Suppressor macrophage treated with lipopolysaccharide for 4 hours (primary cell): ENCODE results near the gene NPFFR1.
"Not testable (repeated sequence)": the region's sequence is repeated elsewhere in the genome, so short reads cannot be mapped to it uniquely, and the experiment has no call there.

ENCODE experiments used
- DNase-seq: peaks from one replicate; pipeline ENCODE4 v3.0.0-alpha.2; 2020

Gene NPFFR1

GRCh38 chr10:70255329-70256299 is 28.2 kb downstream of the NPFFR1 start:
- DNase-seq, result peak; percentile 73

DNA sequence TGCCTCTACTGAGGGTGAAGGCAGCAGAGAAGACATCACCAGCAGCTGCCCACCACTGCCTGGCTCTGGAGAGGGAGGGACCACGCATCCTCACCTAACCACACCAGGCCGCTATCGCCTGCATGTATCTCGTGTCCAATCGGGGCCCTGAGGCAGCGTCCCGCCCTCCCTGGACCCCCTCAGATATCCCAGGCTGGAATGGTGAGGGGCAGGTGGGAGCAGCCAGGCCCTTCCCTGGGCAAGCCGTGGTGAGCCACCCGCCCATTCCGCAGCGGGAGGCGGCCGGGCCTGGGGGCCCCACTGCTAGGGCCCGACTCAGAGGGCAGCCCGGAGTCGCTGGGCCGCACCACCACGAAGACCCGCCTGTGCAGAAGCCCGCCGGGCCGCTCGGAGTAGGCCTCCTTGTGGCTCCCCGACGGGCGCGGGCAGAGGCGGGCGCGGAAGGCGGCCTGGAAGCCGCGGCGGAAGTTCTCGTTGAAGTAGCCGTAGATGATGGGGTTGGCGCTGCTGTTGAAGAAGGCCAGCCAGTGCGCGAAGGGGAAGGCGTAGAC is 29.0 kb downstream of the NPFFR1 start:
- no peak for DNase-seq

GRCh38 chr10:70253878-70254765 is 29.7 kb downstream of the NPFFR1 start:
- DNase-seq, result no peak

GRCh38 chr10:70250961-70251680 is 32.7 kb downstream of the NPFFR1 start:
- no peak for DNase-seq

- DNase-seq, result no peak
Measured at GRCh38 chr10:70247360-70247759, 36.4 kb downstream of the NPFFR1 start.

DNA sequence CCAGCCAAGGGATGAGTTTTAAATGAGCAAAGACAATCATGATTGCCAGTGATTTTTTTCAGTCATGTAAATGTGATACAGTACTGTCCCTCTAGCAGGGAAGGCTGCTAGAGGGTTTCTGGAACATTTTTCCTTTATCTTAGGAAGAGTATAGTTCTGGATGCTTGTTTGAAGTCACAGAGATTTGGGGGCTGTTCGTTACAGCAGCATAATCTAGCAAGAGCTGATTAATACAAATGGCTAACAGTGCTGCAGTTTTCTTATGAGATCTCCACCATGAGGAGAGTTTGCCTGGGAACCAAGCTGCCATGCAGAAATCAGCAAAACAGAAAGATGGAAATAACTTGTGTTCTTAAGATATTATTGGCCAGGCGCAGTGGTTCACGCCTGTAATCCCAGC is 42.7 kb downstream of the NPFFR1 start:
- DNase-seq, result no peak

DNA sequence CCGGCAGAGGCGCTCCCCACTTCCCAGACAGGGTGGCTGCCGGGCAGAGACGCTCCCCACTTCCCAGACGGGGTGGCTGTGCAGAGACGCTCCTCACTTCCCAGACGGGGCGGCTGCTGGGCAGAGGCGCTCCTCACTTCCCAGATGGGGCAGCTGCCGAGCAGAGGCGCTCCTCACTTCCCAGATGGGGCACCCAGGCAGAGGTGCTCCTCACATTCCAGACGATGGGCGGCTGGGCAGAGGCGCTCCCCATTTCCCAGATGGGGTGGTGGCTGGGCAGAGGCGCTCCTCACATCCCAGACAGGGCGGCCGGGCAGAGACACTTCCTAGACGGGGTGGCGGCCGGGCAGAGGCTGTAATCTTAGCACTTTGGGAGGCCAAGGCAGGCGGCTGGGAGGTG is 43.8 kb downstream of the NPFFR1 start:
- not testable (repeated sequence) for DNase-seq

GRCh38 chr10:70239077-70239976 is 44.5 kb downstream of the NPFFR1 start:
- not testable (repeated sequence) for DNase-seq

- not testable (repeated sequence) for DNase-seq
Measured at GRCh38 chr10:70237958-70238536, 45.8 kb downstream of the NPFFR1 start.

- peak; percentile 34 for DNase-seq
Measured at GRCh38 chr10:70234668-70235447, 48.9 kb downstream of the NPFFR1 start.

DNA sequence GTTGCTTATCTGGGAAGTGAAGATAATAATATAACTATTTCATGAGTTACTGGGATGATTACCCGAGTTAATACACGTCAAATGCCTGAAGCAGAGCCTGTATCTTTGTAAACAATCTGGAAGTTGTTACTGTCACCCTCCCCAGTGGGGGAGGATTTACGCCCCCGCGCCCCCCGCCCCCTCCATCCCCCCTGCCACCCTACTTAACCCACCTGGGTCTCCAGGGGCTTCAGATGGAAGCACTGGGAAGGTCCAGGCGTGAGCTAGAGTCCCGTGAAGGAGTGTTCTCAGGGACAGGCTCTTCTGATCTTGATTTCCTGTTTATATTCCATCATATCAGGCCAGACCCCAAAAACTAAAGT is 49.9 kb downstream of the NPFFR1 start:
- DNase-seq, result no peak

DNA sequence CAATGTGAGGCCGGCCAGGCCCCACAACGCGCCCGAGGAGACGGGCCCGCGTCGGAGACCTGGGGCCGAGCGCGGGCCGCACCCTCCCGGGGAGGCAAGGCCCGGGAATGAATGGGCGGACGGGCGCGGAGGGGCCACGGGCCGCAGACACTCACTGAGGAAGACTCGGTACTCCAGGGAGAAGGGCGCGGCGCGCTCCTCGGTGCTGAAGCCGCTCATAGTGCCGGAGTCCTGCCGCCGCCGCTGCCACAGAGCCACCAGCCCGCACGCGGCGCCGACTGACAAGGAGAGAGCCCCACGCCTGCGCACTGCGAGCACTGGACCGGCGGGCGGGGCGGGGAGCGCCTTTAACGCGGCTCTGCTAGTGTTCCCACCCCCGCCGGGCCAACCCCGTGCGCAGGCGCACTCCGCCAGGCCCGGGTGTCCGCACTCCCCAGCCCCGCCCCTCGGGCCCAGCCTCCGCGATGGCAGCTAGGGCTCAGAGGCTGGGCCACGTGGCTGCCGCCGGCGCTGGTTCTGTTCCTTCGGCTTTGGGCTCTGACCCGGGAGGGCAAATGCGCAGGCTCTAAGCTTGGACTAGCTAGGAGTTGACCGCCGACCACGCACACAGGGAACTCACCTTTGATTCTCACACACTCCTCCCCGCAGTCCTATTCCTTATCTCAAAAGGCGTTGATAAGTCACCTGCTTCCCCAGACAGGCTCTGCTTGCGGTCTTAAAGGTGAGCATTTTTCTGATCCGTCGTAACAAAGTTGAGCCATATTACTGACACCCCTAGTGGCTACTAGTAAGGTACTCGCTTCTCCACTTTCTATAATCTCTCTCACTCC is 50.5 kb downstream of the NPFFR1 start, which contains the start of gene PPA1:
PPA1 (minus strand) TSS at position 321 of the 830 bp plus-strand sequence; CDS start at position 219, 102 bp downstream.
- DNase-seq, result peak; percentile 100

- DNase-seq, result no peak
Measured at GRCh38 chr10:70232859-70233108, 51.0 kb downstream of the NPFFR1 start.

DNA sequence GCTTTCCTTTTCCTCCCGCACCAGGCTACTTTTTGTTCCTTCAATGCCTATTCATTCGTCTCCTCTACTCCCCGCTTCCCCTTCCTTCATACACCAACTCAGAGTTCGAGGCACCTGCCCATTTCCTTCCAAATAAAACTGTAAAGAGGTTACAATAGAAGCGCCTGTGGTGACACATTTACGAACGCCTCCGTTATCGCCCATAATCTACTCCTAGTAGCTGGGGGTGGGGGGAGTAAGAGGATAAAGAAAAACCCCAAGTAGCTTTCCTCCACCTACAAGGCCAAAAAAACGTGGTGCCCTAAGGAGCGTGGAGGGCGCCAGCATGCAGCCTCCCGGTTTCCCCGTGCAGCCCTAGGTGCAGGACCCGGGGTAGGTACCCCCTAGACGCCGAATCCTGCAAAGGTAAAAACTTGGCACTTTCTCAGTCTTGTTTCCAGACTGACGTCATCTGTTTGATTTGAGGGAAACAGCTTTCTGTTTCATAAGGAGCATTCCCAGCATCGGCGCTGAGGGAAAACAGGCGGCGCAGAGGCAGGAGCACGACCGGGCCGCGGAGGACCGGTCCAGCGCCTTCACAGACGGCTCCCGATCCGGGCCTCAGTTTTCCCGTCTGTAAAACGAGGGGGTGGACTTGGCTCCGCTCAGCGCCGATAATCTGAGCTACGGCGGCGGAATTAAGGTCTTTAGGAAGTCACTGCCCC is 51.5 kb downstream of the NPFFR1 start:
- peak; percentile 80 for DNase-seq

DNA sequence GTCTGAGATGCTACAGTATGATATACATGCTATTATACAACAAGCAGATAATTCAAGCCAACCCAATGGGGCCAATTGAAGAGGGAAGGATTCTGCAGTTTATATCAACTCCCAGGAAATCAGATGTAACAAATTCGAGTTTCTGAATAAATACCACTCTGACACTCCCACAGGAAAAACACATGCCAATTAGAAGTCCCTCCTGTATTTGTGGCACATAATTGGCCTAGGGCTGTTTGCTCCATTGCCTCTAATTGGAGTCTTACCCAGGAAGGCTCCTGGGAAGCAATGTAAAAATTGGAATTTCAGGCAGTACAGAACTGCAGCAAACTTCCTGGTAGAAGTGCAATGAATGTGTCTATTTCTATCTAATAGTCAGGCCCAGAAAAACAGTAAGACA is 55.3 kb downstream of the NPFFR1 start:
- no peak for DNase-seq

DNA sequence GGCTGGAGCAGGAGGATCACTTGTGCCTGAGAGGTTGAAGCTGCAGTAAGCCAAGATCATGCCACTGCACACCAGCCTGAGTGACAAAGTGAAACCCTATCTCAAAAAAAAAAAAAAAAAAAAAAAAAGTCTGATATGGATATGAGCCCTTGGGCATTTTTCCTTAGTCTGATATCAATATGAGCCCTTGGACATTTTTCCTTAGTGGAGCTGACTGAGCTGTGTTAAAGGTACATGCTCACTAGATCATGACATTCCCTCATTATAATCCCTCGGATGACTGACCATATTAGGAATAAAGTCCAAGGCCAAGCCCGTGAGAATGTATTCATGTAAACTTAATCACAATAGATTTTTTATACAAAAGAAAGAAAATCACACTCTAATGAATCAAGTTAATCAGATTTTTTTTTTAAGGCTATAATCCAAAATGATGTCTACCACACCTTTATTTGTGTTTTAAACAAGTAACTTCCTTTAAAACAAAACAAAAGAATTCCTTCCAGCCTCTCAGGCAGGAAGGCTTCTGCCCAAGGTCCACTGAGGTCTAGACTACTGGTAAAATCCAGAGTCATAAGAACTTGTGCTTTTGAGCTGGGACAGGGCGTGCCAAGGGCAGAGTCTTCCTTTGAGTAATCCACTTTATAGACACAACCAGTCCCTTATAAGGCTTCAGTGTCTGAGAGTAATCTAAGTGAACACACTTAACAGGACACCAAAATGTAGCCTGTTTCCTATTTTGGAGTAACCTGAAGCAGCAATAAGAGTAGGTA is 56.1 kb downstream of the NPFFR1 start:
- no peak for DNase-seq

- DNase-seq, result no peak
Measured at GRCh38 chr10:70223728-70224127, 60.1 kb downstream of the NPFFR1 start.

DNA sequence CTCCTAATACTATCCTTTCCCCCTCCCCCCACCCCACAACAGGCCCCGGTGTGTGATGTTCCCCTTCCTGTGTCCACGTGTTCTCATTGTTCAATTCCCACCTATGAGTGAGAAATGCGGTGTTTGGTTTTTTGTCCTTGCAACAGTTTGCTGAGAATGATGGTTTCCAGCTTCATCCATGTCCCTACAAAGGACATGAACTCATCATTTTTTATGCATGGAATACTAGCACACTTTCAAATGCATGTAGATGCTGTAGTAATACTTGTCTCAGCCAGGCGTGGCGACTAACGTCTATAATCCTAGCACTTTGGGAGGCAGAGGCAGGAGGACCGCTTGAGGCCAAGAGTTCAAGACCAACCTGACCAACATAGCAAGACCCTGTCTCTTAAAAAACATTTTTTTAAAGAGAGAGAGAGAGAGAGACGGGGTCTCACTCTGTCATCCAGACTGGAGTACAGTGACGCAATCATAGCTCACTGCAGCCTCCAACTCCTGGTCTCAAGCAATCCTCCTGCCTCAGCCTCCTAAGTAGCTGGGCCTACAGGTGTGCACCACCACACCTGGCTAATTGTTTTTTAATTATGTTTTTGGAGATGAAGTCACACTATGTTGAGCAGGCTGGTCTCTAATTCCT is 60.9 kb downstream of the NPFFR1 start:
- DNase-seq, result not testable (repeated sequence)
